Stimulated activated CD8-positive, alpha-beta memory T cell treated with anti-CD3 and anti-CD28 coated beads, Interleukin-2, amount 100 ng/mL, for 1 hour (primary cell): ENCODE measurements around the gene RPL37.
"Not testable (repeated sequence)": the region's sequence is repeated elsewhere in the genome, so short reads cannot be mapped to it uniquely, and the experiment has no call there.

Experiments
- DNase-seq, 2 donors: peaks; one replicate each; pipeline ENCODE4 v3.0.0-alpha.2; 2020; ENCODE audit warnings: low read depth in 2 of 2

The RPL37 gene

DNA sequence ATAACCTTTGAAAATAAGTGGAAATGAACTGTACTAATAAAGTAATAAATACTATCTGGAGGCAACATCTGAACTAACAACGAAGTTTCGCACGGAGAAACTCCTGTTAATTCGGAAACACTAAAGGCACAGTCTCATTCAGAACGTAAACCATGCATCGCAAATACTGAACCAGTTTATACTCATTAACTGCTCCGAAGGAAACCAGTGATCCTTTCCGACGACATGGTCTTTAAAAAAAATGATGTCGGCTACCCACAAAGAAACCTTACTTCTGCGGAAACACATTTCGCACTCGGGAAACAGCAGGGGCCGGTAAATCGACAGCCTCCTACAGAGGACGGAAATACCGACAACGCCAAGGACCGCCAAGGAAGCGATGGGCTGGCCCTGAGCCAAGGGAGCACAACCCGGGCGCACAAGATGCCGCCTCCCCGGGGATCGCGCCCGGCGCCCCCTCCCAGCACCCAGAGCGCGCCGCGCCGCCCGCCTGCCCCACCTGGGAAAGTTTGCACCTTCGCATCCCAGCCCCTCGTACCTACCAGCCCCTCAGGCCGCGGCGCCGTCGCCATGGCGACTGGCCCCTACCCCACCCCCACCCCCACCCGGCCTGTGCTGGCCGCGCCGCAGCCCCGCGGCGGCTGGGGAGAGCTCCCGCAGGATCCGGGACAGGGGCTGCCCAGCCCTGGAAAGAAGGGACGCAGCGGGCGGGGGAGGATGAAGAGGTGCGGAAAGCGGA is 37.6 kb downstream of the RPL37 start:
- peak; percentile 48 to 58 for DNase-seq

DNA sequence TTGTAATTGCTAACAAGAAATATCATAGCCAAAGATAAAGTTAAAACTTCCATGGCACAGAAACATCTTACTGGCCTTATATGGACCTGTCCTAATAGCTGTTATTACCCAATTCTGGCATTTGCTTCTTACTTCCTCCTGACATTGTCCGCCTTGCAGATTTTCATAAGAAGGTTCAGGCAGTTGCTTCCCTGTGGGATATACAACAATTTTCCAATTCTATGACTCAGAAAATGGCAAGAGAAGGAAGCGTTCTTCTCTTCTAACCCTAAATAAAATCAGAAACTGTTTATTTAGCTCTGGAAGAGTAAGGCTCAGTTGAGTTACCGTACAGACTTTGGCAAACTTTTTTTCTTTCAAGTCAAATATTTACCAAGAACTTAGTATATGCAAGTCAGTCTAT is 38.5 kb downstream of the RPL37 start:
- DNase-seq: no peak

DNA sequence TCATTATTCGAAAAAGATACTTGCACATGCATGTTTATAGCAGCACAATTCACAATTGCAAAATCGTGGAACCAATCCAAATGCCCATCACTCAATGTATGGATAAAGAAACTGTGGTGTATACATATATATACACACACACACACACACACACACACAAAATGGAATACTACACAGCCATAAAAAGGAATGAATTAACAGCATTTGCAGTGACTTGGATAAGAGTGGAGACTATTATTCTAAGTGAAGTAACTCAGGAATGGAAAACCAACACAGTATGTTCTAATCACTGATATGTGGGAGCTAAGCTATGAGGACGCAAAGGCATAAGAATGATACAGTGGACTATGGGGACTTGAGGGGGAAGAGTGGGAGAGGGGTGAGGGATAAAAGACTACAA is 40.1 kb downstream of the RPL37 start:
- DNase-seq: not testable (repeated sequence)

DNA sequence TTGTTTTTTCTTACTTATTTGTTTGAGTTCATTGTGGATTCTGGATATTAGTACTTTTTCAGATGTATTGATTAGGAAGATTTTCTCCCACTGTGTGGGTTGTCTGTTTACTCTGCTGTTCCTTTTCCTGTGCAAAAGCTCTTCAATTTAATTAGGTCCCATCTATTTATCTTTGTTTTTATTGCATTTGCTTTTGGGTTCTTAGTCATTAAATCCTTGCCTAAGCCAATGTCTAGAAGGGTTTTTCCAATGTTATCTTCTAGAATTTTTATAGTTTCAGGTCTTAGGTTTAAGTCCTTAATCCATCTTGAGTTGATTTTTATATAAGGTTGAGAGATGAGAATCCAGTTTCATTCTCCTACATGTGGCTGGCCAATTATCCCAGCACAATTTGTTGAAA is 40.7 kb downstream of the RPL37 start:
- not testable (repeated sequence) for DNase-seq

DNA sequence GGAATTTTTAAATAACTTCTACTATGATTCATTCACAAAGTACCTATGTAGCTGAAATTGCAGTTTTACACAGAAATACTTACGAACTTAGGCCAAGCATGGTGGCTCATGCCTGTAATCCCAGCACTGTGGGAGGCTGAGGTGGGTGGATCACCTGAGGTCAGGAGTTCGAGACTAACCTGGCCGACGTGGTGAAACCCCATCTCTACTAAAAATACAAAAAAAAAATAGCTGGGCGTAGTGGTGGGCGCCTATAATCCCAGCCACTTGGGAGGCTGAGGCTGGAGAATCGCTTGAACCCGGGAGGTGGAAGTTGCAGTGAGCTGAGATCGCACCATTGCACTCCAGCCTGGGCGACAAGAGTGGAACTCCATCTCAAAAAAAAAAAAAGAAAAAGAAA is 42.3 kb downstream of the RPL37 start:
- DNase-seq: not testable (repeated sequence)

DNA sequence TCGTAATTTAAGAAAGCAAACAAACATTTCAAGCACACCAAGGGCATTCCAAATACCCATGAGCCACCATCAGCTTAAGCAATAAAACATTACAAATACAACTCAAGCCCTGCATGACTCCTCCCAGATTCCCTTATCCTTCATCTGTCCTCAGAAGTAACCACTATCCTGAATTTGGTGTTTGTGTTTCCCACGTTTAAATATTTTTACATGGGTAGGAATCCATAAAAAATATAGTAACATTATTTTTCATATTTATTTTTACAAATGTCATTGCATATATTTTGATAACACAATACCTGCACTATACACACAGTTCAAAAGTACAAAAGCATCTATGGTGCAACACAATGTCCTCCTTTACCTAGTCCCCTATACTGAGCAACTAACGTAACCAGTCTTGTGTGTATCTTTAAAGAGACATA is 43.3 kb downstream of the RPL37 start:
- no peak for DNase-seq

DNA sequence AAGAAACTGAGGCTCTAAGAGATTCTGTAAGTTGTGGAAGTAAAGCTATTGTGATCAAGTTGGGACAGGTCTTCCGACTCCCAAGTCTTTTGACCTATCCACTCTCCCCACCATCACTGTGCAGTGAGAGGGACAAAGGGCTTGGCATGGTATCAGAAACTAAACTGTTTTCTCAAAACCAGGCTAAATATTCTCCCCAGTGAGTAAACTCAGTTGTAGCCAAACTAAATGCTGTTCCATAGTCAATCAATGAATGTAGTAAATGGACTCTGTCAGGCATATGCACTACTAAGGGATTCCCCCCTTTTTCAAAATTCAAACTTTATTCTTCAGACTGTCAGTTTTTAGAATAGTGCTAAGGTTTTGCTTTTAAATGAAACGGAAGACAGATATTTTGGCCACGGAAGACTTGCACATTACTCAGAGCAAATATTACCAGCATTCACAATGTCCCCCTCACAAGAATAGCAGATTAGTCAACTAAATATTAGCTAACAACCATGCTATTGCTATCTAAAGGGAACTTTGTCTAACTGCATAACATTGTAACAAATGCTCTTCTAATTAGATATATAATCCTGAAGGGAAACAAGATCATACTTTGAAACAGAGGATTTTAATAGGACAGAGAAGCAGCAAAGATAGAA is 44.0 kb downstream of the RPL37 start:
- DNase-seq: no peak

DNA sequence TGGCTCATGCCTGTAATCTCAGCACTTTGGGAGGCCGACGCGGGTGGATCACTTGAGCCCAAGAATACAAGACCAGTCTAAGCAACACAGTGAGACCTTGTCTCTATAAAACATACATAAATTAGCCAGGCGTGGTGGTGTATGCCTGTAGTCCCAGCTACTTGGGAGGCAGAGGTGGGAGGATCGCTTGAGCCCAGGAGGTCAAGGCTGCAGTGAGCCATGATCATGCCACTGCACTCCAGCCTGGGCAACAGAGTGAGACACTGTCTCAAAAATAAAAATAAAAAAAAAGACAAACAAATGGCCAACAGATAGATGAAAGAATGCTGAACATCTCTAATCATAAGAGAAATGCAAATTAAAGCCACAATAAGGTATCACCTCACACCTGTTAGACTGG is 46.1 kb downstream of the RPL37 start:
- DNase-seq: not testable (repeated sequence)

DNA sequence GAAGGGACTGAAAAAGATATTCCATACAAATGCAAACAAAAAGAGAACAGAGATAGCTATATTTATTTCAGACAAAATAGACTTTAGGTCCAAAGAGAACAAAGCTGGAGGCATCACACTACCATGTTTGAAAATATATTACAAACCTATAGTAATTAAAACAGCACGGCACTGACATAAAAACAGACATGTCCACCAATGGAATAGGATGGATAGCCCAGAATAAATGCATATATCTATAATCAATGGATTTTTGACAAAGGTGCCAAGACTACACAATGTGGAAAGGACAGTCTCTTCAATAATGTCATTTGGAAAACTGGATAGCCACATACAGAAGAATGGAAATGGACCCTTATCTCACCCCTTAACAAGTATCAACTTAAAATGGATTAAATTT is 47.0 kb downstream of the RPL37 start:
- no peak for DNase-seq

DNA sequence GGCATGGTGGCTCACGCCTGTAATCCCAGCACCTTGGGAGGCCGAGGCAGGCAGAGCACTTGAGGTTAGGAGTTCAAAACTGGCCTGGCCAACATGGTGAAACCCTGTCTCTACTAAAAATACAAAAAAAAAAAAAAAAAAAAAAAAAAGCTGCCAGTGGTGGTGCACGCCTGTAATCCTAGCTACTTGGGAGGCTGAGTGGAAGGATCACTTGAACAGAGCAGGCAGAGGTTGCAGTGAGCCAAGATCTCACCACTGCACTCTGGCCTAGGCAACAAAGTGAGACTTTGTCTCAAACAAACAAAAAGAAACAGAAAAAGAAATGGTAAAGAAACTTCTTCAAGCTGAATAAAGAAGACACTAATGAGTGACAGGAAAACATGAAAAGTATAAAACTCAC is 48.4 kb downstream of the RPL37 start:
- DNase-seq: not testable (repeated sequence)

DNA sequence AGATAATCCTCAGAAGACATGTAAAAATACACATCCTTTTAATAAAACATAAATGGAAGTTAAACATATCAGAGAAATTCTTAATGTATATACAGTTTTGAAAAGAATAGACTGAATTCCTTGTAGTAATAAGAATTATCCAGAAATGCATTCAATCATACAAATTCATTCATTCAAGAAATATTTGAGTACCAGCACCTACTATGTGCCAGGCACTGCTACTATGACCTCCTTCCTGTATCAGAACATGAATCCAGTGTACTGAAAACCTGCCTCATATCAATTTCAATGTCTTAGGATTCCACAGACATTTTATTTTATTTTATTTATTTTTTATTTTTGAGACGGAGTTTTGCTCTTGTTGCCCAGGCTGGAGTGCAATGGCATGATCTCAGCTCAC is 50.1 kb downstream of the RPL37 start:
- no peak for DNase-seq

DNA sequence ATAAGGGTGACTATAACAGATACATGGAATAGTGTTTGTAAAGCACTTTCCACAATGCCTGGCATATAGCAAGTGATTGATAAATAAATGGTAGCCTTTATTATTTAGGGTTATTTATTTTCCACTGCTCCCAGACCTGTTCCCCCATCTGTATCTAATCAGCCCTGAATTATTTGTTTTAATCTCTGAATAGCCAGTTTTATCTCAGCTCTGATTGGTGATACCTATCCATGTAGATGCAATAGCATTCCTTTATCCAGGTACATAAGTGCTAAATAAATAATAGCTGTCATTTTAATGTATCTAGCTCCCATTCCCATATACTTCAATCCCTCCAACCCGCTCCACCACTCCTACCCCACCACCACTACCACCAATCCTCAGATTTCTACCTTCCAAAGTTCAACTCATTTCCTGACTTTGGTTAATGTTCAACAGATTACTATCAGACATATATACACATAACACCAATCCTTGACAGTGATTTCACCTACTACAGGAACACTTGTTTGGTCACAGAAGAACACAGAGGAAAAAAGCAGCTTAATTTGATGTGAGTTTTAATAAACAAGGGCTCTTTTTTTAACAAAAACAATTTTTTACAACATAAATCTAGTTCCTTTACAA is 50.9 kb downstream of the RPL37 start:
- no peak for DNase-seq

DNA sequence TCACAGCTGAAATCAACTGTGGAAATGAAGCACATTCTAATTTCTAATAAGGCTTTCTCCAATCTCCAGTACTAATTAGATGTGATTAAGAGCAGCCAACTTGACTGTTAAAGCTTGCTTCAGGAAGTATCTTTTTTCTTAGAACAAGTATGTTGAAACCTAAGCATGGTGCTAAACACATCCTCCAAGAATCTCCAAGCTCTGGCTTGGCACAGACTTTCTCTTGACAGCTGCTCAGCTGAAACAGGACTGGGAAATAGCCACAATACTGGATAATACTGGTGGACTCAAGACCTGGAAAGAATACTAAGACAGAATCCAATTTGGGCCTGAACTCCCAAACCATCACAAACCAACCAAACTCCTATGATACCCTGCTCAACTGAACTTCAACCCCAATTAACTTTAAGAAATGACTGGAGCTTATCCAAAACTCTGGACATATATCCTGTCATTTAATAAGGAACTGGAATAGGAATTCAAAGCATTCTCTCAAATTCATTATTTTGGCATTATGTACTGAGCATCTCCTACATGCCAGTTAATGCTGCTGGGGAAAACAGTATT is 53.1 kb downstream of the RPL37 start:
- no peak for DNase-seq

DNA sequence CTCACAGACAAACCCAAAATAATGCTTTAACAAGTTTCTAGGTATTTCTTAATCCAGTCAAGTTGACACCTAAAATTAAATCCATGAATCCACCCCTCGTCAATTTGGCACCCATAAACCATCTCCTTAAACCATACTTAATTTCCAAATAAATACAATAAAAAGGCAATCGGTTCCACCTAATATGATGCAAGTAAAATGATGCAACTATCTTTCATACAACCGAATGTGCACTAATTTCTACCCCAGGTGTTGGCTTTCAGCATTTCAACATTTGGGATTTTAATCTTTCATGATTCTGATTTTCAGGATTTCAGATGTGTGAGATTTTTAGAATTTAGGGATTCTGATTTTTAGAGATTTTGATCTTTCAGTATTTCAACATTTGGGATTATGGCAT is 54.2 kb downstream of the RPL37 start:
- DNase-seq: no peak

DNA sequence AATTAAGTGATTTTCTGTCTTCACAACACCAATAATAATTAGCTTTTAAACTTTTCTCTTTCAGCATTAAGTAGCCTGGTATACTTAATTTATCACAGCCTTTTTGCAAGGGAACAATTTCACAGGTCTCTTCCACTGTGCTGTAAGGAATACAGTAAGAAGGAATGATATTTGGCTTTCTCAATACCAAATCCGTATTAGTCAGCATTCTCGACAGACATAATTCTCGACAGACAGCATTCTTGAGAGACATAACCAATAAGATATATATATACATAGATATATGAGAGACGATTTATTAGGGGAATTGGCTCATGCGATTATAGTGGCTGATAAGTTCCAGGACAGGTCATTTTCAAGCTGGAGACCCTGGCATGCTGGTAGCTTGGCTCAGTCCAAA is 54.8 kb downstream of the RPL37 start:
- no peak for DNase-seq

DNA sequence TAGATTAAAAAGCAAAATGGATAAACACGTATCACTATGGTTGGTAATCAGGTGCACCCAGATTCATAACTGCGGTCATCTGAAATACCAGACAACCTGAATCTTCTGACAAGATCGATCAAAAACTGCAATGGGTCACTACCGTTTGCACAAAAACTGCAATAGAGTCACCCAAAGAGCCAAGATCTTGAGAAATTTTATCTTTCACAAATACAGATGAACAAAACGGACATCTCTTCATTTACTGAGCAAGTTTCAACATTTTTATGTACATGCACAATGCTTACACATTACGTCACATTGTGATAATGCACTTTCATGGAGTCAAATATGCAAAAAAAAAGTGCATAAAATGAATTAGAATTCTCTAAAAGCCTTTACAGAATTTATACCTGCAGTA is 55.5 kb downstream of the RPL37 start:
- no peak for DNase-seq

DNA sequence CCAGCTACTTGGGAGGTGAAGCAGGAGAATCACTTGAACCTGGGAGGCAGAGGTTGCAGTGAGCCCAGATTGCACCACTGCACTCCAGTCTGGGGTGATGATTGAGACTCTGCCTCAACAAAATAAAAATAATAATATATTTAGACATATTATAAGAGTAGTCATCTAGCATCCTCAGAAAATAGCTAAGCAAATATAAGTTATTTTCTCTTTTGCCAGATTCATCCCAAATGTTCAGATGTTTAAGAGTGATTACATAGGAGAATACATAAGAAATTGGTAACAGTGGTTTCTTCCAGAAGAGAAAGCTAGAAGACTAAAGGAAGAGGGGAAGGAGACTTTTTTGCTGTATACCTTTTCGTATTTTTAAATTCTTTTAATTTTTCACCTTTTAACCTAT is 56.9 kb downstream of the RPL37 start:
- DNase-seq: no peak

DNA sequence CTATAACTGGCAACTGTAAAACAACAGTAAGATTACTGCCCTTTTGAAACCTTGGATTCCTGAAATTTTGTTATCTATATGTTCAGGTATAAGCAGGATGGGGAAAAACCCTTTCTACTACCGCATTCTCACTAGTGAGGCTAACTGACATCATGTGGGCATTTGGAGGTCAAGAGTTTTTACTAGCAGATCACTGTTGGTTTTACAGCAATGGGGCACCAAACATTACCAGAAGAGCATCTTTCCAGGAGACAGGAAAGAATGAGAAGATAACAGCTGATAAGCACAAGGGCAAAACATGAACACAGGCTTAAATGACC is 58.4 kb downstream of the RPL37 start:
- no peak for DNase-seq

DNA sequence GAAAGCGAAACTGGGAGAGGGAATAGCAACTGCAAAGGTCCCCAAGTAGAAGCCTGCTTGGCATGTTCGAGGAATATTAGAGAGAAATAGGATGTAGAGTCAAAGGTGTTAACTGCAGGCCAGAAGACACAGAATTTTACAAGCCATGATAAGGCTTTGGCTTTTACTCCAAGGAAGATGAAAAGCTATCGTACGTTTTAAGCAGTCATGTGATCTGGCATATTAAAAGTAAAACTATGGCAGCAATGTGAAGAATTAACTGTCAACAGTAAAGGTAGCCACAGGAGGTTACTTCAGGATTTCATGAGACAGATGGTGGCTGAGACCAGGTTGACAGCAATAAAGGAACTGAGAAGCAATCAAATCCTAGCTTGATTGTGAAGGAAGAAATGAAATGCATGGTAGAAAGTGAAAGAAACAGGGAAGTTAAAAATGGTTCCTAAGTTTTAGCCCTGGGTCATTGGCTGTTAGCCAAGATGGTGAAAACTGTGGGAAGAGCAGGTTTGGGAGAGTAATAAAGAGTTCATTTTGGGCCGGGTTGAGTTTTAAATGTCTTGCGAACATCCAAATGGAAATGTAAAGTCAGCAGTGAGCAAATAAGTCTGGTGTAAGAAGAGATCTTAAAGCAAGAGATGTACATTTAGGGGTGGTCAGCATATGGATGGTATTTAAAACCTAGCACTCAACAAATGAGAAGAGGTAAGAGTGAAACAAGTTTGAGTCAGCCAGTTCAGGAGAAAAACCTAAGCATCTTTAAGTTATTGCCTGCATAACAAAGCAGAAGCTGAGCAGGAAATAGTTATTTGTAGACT is 59.0 kb downstream of the RPL37 start:
- no peak for DNase-seq
